GM12865 (cell line): ENCODE results near the gene HOXB9.

Source experiments
- DNase-seq: peaks from one replicate; pipeline ENCODE4 v3.0.0; 2010; ENCODE audit warnings: low read depth
- H3K4me3 ChIP-seq: 2 replicates; pipeline ENCODE4 v1.5.1; 2011; ENCODE audit warnings: mild to moderate bottlenecking, low read depth, low read length, control low read depth
- CTCF ChIP-seq: IDR thresholded peaks from 2 replicates; pipeline ENCODE4 v1.5.1; 2011; ENCODE audit warnings: low read length, control low read depth, low read depth, inconsistent platforms; ENCODE audit not compliant: insufficient read depth; ENCODE audit errors: missing control alignments

The HOXB9 gene

GRCh38 chr17:48584223-48584741 is 41.9 kb downstream of the HOXB9 start:
- no peak for DNase-seq
- no peak for TF ChIP-seq CTCF
- H3K4me3 ChIP-seq: no peak overlapping the region

- TF ChIP-seq CTCF: no peak
- no peak overlapping the region for H3K4me3 ChIP-seq
- DNase-seq: no peak
Observed at GRCh38 chr17:48583708-48584222, 42.4 kb downstream of the HOXB9 start.

- H3K4me3 ChIP-seq: no peak overlapping the region
- no peak for DNase-seq
- TF ChIP-seq CTCF: no peak
Observed at GRCh38 chr17:48582750-48583069, 43.4 kb downstream of the HOXB9 start.

- no peak overlapping the region for H3K4me3 ChIP-seq
- DNase-seq: no peak
- no peak for TF ChIP-seq CTCF
Observed at GRCh38 chr17:48579760-48580554, 46.2 kb downstream of the HOXB9 start.

GRCh38 chr17:48579471-48579759 is 46.7 kb downstream of the HOXB9 start:
- no peak for DNase-seq
- peak overlapping the region; percentile 70 for H3K4me3 ChIP-seq
- no peak for TF ChIP-seq CTCF

- TF ChIP-seq CTCF: peak; percentile 1
- peak overlapping the region; percentile 70 for H3K4me3 ChIP-seq
- DNase-seq: no peak
Observed at GRCh38 chr17:48578616-48579470, 47.3 kb downstream of the HOXB9 start.
